Fibroblast of mammary gland (primary cell): ENCODE measurements around the gene LRRFIP1.
A peak's percentile ranks its signal among the peaks of the same experiment; 100 is the strongest.

Experiments
- DNase-seq: peaks from one replicate; pipeline ENCODE4 v3.0.0-alpha.2; 2010; ENCODE audit warnings: low read depth
- H3K4me3 ChIP-seq: 2 replicates; pipeline ENCODE4 v1.5.1; 2011; ENCODE audit warnings: low read depth, mild to moderate bottlenecking, low read length, moderate library complexity; ENCODE audit not compliant: control insufficient read depth
- CTCF ChIP-seq: conservative IDR thresholded peaks from 2 replicates; pipeline ENCODE4 v1.5.1; 2011; ENCODE audit warnings: low read depth, low read length, inconsistent platforms; ENCODE audit not compliant: control insufficient read depth, insufficient read depth

The LRRFIP1 gene

DNA sequence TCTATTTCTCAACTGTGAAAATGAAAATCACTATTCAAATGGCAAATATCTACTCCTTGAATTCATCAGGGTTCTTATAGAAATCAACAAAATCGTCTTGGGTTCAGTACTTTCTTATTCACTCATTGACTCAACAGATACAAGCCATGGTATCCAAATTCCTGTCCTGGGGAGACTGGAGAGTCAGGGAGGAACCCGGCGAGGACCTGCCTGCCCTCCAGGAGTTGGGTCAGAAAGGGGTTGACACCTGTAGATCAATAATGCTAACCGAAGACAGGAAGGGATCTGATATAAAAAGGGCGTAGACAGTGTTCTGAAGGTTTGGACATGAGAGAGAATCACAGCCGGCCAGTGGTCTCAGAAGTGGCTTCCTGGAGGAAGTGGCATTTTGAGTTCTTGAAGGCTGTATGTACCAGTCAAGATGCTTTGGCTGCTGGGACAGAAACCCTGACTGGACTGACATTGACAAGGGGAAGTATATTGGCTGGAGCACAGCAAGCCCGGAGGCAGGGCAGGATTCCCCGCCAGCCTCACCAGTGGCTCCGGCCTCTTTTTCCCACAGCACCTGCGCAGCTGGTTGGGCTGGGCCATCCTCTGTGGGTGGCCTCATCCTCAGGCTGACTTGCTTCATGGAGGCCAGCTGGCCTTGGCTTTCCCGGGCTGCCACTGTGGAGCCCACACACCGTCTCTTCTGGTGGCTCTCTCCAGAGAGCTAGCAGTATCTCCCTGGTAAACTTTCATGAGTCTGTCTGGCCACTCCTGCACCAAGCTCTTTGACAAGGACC, 3.0 kb downstream of the LRRFIP1 start:
- no peak for DNase-seq
- TF ChIP-seq CTCF, result no peak
- no peak overlapping the region for H3K4me3 ChIP-seq

DNA sequence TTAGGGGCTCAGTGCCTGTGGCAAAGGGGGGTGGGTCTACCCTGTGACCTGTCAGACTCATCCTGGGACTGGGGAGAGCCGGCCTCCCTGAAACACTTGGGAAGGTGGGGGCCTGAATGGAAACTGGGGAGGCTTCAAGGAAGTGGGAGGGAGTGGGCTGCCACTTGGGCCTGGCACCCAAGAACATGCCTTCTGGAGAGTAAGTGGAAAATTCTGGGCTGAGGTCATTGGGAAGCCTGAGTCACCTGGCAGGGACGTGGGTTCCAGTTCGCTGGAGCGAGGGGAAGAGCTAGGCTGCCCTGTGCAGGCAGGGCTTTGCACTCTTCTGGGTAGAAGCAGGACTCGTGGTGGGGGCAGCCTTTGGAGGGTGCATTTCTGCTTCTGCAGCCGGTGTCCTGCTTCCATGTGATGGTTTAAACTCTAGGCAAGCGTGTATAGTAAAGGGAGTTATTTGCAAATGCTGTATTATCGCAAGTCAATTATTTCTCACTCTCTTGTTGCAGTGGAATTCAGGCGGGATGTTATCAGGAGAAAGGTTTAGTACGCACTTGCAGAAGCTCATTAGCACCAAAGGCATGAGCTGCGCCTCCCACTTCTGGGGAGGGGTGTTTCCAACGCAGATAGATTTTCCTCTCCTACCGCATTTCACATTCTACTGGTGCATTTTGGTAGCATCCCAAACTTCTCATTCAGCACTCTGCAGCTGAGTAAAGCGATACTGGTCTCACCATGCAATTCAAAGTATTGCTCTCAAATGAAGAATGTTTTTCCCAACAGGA, 3.8 kb downstream of the LRRFIP1 start:
- DNase-seq, result peak; percentile 44
- TF ChIP-seq CTCF, result no peak
- H3K4me3 ChIP-seq, result no peak overlapping the region

- no peak overlapping the region for H3K4me3 ChIP-seq
- TF ChIP-seq CTCF, result no peak
- no peak for DNase-seq
Measured at GRCh38 chr2:237631801-237632585, 4.6 kb downstream of the LRRFIP1 start.

- no peak for DNase-seq
- TF ChIP-seq CTCF, result no peak
- H3K4me3 ChIP-seq, result no peak overlapping the region
Measured at GRCh38 chr2:237633061-237633561, 5.7 kb downstream of the LRRFIP1 start.

GRCh38 chr2:237636578-237636977, 9.2 kb downstream of the LRRFIP1 start:
- DNase-seq, result no peak
- H3K4me3 ChIP-seq, result no peak overlapping the region
- no peak for TF ChIP-seq CTCF

GRCh38 chr2:237637429-237638135, 10.2 kb downstream of the LRRFIP1 start:
- DNase-seq, result no peak
- no peak for TF ChIP-seq CTCF
- no peak overlapping the region for H3K4me3 ChIP-seq
